NOMO-1 treated with DMSO at 0.1 percent for 48 hours (cell line): ENCODE measurements around the gene KCNIP1.

ENCODE experiments used
- DNase-seq: peaks from one replicate; lab custom pipeline; 2025; ENCODE audit not compliant: unreplicated experiment; lab: John Stamatoyannopoulos, UW

The KCNIP1 gene

DNA sequence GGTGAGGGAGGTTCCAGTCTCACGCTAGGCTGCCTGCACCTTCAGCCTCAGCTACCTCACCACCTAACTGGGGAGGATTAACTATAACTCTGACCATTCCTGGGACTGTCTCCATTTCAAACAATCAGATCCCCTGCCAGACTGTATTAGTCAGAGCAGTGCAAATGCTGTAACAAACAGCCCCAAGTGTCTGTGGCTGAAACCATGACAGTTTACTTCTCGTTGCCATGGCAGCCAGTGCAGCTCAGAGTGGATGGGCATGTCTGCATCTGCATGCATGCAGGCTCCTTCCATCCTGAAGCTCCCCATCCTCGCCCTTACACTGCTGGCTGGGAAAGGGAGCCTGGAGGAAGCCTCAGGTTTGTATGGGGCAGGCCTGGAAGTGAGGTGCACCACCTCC, 86.7 kb downstream of the KCNIP1 start:
- DNase-seq = no peak

DNA sequence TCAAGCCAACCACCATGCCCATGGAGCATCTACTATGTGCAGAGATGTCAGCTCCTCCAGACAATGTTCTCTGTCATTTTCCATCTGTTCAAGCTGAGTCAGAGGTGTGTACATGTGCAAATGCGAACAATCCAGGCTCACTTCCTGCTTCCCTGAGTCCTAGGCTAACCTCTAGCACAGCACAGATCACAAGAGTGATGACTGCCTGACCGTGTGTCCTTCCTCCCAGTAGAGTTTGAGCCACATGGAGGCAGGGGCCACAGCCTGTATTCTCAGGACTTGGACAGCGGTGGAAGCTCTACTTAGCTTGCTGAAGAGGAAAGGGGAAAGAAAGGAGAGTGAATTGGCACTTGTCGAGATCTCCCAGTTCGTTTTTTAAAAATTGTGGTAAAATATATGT, 87.2 kb downstream of the KCNIP1 start:
- no peak for DNase-seq

DNA sequence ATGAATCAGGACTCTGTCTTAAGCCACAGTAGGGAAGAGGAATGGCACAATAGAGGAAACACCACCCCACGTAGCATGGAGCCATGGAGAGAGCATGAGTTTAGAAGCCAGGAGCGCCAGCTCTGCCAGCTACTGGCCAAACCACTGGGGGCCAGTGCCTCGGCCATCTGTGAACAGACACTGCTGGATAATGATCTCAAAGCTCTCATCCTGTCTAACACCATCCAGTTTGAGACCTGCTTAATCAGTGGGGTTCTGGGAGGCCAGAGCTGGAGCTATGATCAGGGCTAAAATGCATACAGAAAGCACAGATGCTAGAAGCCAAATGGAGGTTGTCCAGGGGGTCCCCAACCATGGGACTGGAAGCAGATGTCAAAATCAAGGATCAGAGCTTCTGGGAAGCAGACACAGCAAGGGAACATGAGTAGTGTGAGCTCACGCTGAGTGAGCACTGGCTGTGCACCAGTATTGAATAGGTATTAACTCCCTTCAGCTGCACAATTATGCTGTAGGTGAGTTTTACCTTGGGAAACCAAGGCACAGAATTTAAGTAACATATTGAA, 92.7 kb downstream of the KCNIP1 start:
- DNase-seq = no peak

DNA sequence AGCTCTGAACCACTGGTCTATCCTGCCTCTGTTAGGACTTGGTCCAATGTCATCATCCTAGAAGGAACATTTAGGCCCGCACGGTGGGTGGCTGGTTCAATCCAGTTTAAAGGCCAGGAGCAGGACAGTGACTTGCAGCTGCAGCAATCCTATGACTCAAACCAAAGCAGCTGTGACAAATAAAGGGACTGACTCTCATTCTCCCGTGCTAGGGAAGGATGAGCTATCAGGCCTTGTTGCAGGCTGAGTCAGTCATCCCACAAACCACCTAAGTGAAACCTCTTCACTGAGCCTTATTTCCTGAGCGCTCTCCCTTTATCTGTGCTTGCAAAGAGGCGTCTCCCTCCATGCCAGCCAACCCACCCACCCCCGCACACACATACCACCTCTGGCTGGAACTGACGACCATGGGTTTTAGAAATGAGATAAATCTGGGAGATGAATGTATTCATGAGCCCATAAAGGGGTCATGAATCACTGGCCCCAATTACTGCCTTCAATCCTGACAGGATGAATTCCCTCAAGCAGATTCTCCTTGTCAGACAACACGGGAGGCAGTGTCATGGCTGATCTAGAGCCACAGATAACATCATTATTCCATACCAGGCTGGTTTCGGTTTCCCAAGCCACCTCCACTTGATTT, 93.4 kb downstream of the KCNIP1 start:
- no peak for DNase-seq

DNA sequence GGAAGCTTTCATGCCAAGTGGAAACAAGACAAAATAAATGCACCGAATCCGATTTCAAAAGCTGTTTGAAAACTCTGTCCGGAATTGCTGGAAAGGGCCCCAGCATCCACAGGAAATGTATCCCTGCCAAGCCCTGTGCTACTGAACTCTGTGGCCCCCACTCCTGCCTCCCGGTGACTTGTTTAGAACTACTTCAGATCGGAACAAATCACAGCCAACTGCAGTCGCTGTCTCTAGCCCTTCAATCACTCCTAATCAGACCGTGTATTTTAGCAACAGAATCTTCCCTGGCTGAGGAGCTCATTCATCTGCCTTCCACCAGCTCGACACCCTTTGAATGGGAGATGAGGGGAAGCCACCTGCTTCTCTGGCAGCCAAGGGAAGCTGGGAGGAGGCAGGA, 94.1 kb downstream of the KCNIP1 start:
- no peak for DNase-seq

DNA sequence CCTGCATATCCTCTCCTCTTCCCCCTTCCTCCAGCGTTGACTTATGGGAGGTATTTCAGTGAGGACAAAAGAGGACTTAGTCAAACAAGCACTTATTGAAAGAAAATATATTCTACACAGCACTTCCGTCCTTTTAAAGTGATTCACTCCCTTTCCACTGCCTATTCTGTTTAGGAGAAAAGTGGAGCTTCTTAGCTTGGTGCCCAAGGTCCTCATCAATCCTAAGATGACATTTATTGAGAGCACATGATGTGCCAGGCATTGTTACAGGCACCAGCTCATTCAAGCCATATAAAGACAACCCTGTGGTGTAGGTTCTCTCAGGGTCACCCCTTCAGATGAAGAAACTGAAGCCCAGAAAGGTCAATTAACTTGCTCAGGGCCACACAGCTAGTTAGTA, 95.9 kb downstream of the KCNIP1 start:
- DNase-seq = no peak

DNA sequence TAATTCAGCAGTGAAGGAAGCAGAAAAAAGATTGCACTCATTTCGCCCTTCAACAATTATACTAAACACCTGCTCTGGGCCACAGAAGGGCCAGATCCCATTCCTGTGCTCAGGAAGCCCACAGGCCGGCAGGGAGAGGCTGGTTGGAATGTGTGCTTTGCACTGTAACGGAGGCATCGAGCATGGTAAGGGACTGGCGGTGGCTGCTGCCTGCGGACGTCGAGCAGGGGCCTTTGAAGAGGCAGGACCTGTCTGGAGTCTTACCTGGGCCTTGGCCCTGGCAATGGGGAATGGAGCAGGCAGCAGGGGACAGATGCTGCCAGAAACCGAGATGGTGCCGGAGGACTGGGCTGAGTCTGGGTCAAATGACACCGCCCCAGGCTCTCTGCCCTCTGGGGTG, 97.8 kb downstream of the KCNIP1 start:
- DNase-seq = no peak

DNA sequence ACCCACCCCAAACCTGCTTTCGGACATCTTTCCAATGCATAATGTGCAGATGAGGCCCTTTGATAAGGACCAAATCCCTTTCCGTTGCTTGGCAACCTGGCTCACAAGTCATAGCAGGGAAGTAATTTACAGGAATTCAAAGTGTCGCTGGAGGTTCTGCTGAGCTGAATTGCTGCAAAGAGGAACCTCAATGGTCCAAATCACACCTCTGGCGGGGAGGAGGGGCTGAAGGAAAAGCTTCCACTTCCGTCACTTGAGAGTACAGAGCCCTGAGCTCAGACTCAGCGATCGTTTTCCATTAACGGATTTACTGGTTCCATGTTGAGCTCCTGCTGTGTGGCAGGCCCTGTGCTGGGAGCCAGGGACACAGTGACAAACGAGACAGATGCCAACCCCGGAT, 99.3 kb downstream of the KCNIP1 start:
- DNase-seq = no peak

DNA sequence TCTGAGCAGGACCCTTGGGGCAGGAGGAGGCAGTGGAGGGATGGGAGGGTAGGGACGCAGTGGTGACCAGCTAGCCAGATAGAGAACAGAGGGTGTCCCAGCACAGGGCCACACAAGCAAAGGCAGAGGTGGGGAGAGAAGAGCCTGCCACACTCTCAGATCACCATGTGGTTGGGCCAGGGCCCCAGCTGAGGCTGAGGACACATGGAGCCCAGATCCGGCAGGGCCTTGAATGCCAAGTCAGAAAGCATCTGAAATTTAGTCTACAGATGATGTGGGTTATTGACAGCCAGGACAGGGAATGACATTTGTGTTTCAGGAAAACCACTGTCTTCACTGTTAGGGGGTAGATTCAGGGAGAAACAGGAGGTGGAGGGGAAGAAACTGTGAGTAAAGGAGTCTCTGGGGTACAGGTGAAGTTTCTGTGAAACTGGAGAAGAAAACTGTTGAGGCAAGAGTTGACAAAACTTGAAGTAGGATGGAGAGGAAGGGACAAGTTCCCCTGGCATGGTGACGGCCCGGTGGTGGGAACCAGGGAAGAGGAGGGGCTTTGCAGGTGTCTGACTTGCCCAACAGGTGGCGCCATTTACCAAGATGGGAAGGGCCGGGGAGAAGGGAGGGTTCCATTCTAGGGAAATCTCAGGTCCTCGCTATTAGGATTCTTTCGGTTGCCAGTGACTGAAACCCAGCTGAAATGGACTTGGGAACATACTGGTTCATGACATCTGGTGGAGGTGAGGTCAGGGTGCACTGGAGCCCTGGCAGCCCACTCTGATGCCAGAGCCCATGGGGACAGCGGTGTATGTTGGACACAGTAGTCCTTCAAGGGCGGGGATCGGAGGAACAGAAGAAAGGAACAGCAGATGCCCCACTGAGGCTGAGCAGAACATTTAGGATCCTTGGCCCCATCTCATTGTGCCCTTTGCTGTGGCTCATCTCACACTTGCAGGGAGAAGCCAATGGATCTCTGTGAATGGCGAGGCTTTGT, 100.1 kb downstream of the KCNIP1 start:
- DNase-seq = peak; percentile 43

DNA sequence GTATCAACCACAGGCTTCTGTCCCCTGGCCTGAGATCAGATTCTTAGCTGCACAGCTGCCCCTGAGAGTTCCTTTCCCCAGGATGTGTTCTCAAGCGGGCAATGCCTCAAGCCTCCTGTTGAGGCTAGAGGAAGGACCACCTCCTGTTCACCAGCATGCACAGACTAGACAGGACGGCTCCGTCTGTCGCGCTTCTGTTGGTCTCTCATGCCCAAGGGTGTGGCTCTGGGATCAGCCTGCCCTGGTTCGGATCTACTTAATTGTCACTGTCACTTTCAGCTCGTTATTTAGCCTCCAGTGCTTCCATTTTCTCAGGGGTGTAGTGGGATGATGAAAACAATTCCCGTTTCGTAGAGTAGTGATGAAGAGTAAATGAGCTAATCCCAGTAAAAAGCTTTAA, 103.1 kb downstream of the KCNIP1 start:
- DNase-seq = no peak

DNA sequence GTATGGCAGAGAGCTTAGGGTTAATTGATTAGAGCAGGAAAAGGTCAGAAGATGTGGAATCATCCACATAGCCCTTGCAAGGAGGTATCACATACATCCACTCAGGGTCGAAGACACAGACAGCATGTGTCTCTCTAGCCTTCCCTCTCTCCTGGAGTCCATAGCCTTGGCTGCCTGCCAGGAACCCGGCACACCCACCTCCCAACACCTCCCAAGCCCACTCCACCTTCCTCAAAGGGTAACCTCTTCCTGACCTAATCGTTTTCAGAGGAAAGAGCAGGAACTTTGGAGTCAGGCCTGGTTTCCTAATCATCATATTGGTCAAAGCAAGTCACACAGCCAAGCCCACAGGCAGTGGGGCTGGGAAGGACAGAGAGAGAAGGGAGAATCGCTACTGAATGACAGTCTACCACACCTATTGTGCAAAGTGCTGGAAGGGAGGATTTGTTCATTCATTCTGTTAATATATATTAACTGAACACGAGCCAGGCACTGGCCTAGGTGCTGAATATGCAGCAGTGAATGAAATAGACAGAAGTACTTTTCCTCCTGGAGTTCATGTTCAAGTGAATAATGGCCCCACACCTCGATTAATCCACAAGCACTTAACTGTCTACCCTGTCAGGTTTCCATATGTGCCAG, 107.8 kb downstream of the KCNIP1 start:
- no peak for DNase-seq

DNA sequence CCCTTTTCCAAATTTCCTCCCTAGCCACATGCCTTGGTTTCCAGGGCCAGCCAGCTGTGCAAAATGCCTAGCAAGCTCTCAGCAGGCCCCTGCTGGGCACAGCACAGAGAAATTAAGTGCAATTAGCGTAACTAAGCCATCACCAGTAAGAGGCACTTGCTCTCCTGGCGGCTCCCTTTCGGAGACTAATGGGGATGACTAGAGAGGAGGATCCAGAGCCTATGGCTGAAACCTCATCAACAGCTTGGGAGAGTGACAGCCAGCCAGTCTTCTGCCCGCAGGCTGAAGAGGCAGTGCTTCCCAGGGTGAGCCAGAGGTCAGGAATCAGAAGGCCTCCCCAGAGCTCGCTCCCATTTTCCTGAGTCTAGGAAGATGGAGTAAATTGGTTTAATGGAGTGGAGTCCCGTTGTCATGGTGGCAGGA, 108.4 kb downstream of the KCNIP1 start:
- DNase-seq = no peak

DNA sequence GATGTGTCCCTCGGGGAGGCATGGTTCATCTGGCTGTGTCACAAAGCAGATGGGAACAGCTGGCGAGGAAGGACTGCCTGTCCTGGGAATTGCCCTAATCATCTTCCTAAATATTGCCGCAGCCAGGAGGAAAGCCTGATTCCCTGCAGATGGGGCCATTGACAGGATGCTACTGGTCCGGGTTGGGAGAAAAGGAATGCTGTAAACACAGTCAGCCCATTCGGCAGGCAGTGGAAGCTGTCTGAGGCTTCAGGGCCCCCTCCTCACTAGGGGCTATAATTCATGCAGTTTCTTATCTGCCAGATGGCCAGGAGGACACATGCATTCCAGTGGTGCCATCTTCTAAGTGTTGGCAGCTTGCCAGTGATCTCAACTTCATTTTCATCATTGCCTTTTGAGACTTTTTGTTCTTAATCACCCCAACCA, 110.3 kb downstream of the KCNIP1 start:
- no peak for DNase-seq

DNA sequence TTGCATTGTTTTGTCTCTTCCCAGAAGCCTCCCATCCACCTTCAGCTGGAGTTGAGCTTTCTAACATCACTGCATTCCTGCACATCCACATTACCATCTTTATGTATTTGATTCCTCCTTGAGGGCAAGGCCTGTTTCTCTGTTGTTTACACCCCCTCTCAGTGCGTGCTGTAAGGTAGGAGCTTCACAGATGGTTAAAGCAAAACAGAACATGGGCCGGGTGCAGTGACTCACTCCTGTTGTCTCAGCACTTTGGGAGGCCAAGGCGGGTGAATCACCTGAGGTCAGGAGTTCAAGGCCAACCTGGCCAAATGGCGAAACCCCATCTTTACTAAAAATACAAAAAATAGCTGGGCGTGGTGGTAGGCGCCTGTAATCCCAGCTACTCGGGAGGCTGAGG, 110.9 kb downstream of the KCNIP1 start:
- DNase-seq = no peak

DNA sequence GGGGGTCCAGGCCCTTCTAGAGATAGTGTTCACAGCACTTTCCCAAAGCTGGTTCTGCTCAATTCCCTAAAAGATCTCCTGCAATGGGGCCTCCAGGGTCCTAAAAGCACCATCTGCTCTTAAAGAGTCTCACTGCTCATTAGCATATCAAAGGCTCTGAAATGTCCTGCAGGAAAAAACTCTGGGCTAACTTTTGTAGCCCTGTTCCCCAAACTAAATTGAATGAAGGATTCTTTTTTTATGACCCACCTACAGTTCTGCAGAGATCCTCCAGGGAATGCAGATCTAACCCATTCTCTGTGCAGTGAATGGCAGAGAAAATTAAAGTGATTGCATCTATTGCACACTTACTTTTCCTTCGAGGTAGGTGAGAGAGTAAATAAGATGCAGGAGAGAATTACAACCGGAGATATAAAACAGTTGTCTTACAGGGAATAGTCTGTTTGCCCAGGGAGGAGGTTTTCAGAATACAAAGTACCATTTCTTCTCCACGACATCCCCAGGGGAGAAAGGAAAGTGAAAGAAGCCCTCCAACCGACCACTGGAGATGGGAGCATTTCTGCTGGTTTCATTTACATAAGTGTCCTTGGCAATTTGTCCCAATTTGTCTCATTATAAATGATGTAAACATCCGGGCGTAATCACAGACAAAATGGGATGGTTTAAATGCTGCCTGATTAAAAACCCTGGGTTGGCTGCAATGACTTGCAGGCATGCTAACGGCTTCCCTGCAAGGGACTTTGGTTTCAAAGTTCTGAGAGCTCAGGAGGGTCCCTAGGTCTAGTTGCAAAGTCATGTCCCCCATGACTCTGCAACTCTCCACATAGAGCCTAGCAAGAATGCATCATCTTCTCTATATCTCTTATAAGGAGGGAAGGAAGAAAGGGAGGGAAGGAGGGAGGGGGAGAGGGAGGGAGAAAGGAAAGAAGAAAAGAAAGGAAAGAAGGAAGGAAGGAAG, 114.0 kb downstream of the KCNIP1 start:
- DNase-seq = no peak

DNA sequence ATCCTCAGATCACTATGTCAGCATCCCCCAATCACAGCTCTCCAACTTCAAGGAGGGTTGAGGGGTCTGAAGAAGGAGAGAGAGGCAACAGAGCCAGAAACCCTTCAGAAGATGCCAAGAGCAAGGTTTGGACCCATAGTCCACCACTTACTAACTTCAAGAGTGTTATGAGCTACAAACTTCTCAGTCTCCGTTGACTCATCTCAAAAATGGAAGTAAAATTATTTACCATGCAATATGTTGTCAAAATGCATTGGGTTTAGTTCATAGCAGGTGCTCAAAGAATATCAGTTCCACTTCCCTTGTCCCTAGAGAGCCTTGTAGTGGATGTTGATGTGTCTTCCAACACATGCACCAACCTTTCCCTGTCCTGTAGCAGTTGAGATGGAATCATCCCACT, 116.0 kb downstream of the KCNIP1 start:
- DNase-seq = no peak

DNA sequence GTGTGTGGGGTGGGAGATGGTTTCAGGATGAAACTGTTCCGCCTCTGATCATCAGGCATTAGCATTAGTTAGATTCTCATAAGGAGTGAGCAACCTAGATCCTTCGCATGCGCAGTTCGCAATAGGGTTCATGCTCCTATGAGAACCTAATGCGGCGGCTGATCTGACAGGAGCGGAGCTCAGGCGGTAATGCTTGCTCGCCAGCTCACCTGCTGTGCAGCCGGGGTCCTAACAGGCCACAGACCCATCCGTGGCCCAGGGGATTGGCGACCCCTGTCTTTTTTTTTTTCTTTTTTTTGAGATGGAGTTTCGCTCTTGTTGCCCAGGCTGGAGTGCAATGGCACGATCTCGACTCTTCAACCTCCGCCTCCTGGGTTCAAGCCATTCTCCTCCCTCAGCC, 119.1 kb downstream of the KCNIP1 start:
- no peak for DNase-seq

DNA sequence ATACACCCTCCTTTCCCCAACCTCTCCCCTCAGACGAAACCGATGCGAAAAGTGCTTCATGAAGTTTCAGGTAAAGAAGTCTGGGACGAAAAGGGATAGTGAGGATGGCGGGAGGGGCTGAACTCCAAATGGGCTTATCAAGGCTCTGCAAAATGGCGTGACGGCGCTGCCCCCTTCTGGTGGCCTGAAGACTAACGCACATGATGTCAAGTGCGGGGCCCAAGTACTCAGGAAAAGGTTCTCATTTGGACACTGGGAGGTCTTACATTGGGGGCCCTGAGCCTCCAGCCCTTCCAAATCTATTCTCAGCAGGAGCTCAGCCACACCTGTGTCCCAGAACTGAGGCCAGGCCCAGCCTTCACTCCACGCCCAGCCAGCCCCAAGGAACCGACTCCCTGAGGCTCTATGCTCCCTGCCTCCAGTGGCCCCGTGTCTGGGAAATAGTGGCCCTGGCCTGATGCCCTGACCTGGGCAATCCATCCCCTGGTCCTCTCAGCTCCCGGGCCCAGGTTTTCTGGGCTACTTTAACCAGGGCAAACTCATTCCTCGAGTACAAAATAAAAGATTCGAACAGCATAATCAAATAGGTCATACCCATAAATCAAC, 119.9 kb downstream of the KCNIP1 start:
- DNase-seq = peak; percentile 49

DNA sequence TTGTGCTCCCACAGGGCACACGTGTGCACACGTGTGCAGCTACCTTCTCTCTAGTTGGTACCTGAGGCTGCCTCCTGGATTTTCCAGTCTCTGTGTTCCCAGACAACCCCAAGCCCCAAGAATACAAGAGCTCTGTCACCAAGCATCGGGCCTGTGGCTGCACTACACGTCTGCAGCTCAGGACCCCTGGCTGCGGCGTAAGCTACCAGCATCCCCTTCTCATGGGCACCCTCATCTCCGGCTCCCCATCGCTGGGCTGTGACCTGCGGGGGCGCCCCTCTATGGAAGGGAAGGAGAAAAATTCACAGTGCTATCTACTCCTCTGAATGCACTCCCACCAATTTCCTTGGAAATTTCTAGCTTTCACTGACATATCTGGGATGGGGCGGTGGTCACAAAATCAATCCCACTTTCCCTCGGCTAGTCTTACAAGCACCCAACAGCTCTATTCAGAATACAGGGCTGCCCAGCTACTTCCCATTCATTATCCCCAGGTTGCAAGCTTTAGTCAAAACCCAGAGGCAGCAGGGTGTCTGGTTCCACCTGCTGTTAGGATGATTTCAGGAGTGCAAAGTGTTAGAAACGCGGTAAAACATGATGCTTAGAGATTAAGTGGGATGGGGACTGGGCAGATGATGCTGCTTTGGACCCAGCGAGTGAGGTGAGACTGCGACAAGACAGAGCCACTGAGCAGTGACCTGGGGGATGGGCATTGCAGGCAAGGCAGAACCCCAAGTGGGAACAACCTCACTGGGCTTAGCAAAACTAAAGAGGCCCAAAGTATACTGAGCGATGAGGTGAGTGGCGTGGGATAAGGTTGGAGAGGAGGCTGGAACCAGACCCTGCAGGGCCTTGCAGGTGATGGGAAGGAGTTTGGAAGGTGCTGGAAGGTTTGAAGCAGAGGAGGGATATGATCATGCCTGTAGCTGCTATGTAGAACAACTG, 121.7 kb downstream of the KCNIP1 start:
- no peak for DNase-seq
